HCT116 (cell line): Measurements from ENCODE around the gene S1PR4.

Experiments
- CTCF ChIP-seq, 3 experiments: fragments of 200-600 bp in 1 of 3; sonication (generic) in 1 of 3; IDR thresholded peaks in 2 of 3; conservative IDR thresholded peaks in 1 of 3; 2 replicates each; pipeline ENCODE4 v1.5.1; 2012 to 2017; ENCODE audit warnings: low read depth in 2 of 3, low read length in 2 of 3, antibody characterized with exemption in 1 of 3, borderline replicate concordance in 1 of 3, control low read depth in 1 of 3, mild to moderate bottlenecking in 1 of 3, mixed read lengths in 1 of 3, mixed run types in 1 of 3, moderate library complexity in 1 of 3; ENCODE audit not compliant: insufficient read depth in 1 of 3
- ELF1 ChIP-seq: IDR thresholded peaks from 2 replicates; pipeline ENCODE4 v1.6.1; 2012; ENCODE audit warnings: low read depth, borderline replicate concordance
- MAX ChIP-seq: IDR thresholded peaks from 2 replicates; pipeline ENCODE4 v1.6.1; 2012
- POLR2A ChIP-seq: IDR thresholded peaks from 2 replicates; pipeline ENCODE4 v1.7.0; 2011; ENCODE audit warnings: borderline replicate concordance; ENCODE audit not compliant: insufficient read depth, insufficient read length; ENCODE audit errors: extremely low read depth
- POLR2AphosphoS5 ChIP-seq: IDR thresholded peaks from 2 replicates; pipeline ENCODE4 v1.6.1; 2011; ENCODE audit warnings: mild to moderate bottlenecking, low read depth, low read length, moderate library complexity
- TCF7L2 ChIP-seq: IDR thresholded peaks from 2 replicates; pipeline ENCODE4 v1.7.0; 2011; ENCODE audit warnings: borderline replicate concordance, inconsistent platforms; ENCODE audit not compliant: insufficient read depth, insufficient read length; ENCODE audit errors: extremely low read depth

GRCh38 chr19:3175781-3176714 is 2.5 kb upstream of the S1PR4 start:
- TF ChIP-seq POLR2AphosphoS5 = peak; percentile 53; the same call in 1 of the 2 replicates
- peak; percentile 59 for TF ChIP-seq MAX
- no peak for TF ChIP-seq POLR2A
- TF ChIP-seq TCF7L2 = no peak
- no peak for TF ChIP-seq CTCF (IDR thresholded peaks at IDR 0.05 in 2 of 3, conservative IDR thresholded peaks at IDR 0.05 in 1 of 3; ENCODE audit: borderline replicate concordance in 1 of 3, insufficient read depth in 1 of 3, low read depth in 2 of 3, low read length in 2 of 3)
- TF ChIP-seq ELF1 = no peak
